Activated naive CD8-positive, alpha-beta T cell treated with anti-CD3 and anti-CD28 coated beads, Interleukin-2, amount 50 U/mL, for 16 hours (primary cell): ENCODE results near the gene TDG.
"Not testable (repeated sequence)": the region's sequence is repeated elsewhere in the genome, so short reads cannot be mapped to it uniquely, and the experiment has no call there.

Experiments
- DNase-seq: peaks from one replicate; pipeline ENCODE4 v3.0.0-alpha.2; 2020; ENCODE audit warnings: low read depth, low spot score

The TDG gene

DNA sequence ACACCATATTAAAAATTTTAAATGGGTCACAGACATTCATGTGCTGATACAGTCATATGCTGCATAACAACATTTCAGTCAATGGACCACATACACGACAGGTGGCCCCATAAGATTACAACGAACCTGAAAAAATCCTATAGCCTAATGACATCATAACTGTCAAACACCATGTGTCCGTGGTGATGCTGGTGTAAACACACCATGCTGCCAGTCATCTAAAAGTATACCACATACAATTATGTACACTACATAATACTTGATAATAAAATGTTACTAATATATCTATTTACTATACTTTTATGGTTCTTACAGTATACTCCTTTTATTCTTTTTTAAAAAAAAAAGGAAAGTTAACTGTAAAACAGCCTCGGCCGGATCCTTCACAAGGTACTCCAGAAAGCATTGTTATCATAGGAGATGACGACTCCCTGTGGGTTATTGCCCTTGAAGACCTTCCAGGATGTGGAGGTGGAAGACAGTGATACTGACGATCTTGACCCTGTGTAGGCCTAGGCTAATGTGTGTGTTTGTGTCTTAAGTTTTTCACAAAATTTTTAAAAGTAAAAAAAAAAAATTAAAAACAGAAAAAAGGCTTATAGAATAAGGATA is 5.0 kb upstream of the TDG start:
- DNase-seq, result no peak

DNA sequence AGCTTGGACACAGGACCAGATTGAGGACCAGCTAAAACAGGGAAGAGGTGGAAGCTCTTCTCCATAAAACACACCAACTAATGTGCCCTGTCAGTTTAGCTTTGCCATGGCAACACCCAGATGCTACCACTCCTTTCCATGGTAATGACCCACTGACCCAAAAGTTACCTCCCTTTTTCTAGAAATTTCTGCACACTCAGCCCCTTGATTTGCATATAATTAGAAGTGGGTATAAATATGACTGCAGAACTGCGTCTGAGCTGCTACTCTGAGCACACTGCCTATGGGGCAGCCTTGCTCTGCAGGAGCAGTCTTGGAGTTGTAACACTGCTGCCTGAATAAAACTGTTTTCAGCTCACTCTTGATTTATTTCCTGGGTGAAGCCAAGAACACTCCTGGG is 3.2 kb upstream of the TDG start:
- no peak for DNase-seq

DNA sequence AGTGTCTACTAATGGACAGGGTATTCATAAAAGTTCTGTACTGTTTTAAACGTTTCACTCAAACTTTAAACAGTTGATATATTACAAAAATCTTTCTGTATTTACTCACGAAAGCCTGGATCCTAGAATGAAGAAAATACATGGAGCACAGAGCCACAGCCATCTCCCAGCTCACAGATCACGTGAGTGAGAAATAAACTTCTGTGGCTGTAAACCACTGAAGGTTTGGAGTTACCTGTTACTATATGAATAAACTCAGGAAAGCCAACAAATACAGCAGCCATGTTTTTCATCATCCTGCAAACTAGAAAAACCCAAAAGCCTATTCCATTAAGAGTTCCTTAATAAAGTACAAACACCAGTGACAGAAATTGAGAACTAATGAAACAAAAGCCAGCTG is 867 bp upstream of the TDG start:
- DNase-seq, result no peak

GRCh38 chr12:103965255-103965589 is 450 bp upstream of the TDG start:
- no peak for DNase-seq

- DNase-seq, result no peak
Measured at GRCh38 chr12:103966736-103967135, 1.1 kb downstream of the TDG start.

DNA sequence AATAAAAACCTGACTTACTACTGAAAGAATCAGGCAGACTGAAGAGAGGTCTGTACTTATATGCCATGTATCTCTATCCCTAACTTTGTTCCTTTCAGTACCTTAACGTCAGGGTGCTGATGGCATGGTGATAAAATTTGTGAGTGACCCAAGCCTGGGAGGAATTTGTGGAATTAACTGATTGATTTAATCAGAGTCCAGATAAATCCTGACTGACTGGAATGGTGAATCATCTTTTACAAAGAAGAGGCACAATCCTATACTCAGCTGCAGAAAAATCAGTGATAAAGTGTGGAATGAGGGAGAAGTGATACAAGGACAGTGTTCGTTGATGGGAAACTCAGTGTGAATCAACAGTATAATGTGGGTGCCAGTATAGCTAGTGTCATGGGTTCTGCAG is 3.7 kb downstream of the TDG start:
- DNase-seq, result no peak

DNA sequence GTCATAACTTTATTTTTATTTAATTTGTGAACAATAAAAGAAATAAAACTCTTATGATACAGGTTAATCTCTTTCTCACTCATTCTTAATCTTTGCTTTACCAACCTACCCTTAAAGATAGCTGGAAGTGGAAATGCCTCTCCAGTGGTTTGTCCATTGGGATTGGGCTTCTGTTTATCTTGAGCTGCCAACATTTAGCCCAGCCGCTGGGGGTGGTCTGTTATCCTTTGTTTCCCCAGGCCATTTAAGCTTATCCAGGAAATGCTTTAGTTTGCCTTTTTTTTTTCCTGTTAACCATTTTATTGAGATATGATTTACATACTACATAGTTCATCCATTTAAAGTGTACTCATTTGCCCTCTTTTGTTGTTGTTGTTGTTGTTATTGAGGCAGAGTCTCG is 8.2 kb downstream of the TDG start:
- no peak for DNase-seq

GRCh38 chr12:103975368-103975767 is 9.7 kb downstream of the TDG start:
- DNase-seq, result no peak

GRCh38 chr12:103978384-103978982 is 12.8 kb downstream of the TDG start:
- no peak for DNase-seq

GRCh38 chr12:103986829-103987228 is 21.2 kb downstream of the TDG start:
- no peak for DNase-seq

DNA sequence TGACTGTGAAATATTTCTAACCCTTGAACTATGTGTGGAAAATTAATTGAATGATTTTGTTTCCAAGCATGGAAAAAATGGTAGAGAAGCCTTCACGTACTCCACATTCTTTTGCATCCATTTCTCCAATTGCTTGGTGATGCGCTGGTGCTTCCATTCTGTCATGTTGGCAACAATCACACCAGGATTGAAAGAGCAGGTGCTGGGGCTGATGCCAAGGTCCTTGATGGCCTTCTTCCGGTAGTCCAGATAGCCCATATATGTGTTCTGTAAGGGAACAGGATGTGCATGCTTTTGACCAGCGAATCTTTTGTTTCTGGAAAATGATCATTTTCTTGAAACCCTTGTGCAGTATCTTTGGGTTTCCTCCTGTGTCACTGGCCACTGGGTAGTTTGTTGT is 28.6 kb downstream of the TDG start:
- DNase-seq, result no peak

DNA sequence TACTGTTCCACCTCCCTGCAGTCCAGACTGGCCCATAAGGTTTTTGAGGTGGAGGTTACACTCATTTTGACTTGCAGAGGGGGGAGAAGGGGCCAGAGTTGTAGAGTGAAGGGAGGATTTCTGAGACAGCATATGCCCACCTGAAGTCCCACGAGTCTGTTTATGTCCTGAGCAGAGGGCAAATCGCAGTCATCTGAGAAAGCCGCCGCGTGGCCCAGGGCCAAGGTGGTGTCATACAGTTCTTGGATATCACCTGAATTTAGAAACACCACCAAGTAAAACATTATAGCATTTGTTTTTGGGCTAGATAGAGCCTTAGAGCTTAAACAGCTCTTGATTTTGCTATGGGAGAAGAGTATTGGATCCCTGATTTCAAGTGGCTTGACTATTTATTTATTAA is 30.9 kb downstream of the TDG start:
- DNase-seq, result no peak

DNA sequence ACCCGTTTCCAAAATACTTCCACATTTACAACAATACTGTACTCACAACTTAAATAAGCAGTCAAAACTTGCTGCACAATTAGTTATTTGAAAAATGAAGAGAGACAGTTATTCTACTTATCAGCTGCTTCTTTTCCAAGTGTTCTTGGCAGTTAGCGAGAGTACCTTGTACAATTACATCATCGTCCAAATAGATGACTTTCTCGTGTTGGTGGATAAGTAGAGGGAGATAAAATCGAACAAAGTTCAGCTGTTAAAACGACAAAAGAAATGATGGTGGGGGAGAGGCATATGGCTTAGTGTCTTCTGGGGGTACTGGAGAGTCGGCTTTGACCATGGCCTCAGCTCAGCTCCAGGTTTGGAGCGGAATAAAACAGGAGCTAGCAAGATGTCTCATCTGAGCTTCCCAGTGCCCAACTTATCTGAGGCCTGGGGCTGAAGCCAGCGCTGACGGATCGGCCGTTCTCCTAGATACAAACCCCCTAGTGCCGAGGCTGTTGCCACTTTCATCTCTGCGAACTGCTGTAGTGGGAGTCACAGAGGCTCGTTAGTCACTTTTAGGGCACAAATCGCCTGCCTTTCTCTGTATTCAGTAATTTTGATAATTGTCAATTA is 31.7 kb downstream of the TDG start:
- DNase-seq, result no peak

DNA sequence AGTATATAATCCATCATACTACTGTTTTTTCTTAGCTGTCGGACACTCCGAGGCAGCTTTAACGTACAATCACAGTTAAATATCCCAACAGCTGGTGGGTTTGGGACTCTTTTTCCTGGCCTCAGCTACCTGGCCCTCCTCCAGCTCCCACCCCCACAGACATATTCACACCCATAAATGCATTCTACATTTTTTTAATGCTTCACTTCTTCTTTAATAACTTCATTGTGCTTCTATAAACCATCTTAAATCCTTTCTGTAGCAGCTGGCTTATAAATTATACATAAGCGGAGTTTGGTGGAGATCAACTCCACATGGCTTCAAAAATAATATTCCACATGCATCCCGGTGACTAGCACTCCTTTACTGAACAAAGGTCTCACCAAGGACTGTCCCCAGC is 33.3 kb downstream of the TDG start:
- no peak for DNase-seq

GRCh38 chr12:104000807-104001434 is 35.2 kb downstream of the TDG start:
- DNase-seq, result no peak

- no peak for DNase-seq
Measured at GRCh38 chr12:104002686-104003085, 37.0 kb downstream of the TDG start.

- no peak for DNase-seq
Measured at GRCh38 chr12:104003596-104003995, 37.9 kb downstream of the TDG start.

DNA sequence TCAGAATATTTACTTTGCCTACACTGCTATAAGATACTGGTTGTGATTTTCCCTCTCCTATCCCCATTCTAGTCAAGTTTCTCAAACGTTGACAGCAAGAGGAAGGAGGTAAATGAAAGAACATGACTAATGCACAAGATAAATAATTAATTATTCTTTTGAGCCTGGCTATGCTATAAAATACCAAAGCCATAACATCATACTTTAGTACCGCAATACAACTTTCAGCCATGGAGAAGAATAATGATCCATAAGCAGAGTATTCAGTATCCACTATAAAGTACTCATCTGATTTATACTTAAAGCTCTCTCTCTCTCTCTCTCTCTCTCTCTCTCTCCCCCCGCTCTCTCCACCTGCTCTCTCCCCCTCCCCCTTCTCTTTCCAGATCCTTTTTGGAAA is 41.3 kb downstream of the TDG start:
- no peak for DNase-seq

DNA sequence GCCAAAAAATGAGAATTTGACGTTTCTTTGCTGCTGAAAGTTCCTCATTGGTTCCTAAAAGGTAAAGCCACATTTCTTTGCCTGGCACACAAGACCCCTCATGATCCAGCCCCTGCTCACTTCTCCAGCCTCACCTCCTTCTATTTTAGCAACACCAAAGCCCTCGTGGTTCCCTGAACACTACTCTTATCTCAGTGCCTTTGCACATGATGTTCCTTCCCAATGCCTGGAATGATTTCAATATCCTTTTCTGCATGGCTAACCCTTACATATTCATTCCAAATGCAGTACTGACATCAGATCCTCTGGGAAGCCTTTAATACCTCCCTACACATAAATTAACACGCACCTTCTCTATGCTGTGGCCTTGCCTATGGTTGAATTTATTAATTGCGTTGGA is 44.4 kb downstream of the TDG start:
- DNase-seq, result no peak

DNA sequence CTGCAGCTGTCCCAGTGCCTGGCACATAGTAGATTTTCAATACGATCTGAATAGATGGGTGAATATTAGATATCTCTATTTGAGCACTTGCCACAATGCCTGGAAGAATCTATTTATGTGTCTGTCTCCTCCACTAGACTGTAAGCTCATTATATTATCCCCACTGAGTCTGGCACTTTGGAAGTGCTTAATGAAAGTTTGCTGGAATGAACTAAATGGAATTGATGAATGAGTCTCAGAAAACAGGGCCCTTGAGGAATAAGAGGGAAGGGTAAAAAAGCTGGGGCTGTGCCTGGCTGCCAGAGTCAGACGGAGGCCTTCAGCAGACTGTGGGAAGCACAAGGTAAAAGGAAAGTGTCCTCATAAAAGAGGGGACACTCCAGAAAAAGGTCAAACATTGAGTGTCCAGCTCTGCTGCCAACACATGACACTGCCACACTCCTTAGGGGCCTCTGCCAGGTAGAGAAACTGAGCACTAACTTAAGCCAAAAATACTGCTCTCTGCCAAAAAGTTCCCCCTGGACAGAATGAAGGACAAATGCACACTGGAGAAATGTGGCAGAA is 45.0 kb downstream of the TDG start:
- no peak for DNase-seq

DNA sequence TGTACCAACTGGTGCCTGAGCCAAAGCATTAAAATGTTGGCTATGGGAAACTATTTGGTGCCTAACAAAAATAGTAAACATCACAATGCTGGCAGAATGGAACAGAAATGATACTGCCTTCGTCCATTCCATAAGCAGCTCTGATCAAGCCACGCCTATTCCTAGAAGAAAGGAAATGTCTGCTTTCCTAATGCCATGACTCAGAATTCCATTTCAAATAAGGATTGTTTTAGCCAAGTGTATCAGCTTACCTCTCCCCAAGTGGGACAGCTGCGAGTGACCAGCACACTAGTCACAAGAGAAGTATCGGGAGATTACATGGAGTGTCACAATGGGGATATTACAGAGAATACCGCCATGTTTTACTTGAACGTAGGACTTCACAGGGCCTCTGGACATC is 45.6 kb downstream of the TDG start:
- DNase-seq, result no peak

DNA sequence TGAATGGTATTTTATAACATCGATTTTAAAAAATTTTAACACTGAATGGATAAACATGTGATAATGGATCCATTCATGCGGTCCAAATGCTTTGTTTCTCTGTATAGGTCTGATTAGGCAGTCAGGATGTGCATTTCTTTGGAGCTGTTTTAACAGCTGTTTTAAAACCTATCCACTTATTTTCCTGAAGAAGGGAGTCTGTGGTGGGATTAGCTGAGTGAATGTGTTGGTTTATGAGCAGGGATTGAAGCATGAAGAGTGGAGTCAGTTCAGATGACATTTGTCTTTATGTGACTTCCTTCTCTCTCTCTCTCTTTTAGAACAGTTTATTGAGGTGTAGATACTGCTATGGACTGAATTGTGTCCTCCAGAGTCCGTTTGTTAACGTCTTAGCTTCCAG is 46.7 kb downstream of the TDG start:
- DNase-seq, result no peak

DNA sequence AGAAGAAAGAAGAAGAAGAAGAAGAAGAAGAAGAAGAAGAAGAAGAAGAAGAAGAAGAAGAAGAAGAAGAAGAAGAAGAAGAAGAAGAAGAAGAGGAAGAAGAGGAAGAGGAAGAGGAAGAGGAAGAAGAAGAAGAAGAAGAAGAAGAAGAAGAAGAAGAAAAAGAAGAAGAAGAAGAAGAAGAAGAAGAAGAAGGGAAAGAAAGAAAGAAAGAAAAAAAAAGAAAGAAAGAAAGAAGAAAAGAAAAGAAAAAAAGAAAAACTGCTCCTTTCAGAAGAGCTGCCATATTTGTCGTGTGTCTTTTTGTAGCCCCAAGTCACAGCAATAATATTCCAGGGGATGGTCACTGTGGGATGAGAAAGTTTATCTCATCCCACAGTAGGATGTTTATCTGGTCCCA is 56.2 kb downstream of the TDG start:
- not testable (repeated sequence) for DNase-seq
